Measurements from ENCODE around the gene RHOF. TPM values are rescaled to one million over a fixed set of nuclear protein-coding genes. Genes with fewer than 3 reads are reported as not detected.

RHOF gene
- total RNA-seq, 1 experiment from 2014 or later, result 232 TPM

DNA sequence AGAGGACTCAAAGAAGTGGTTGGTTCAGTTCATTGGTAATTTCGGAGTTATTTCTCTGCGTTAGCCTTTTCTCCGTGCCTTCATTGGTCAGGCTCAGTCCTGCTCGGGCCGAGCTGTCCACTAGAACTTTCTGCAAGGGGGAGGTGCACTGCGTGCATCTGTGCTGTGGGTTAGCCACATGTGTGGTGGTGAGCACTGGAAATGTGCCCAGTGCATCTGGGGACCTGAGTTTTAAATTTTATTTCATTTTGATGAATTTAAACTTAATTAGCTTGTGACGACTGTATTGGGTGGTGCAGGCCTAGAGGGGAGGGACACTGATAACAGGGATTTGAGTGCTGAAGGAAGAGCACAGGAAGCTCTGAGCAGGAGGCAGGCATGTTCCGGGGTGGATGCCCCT, 34.8 kb upstream of the RHOF start:
- Histone ChIP-seq H3K27me3 (ENCODE audit: low read length) (no peaks in the 10 kb centered on the region), H2AFZ (ENCODE audit: low read length) (no peak overlapping the region), H3K4me2 (ENCODE audit: low read length) (no peak overlapping the region), H3K27ac (ENCODE audit: low read length) (no peak overlapping the region), H4K20me1 (ENCODE audit: low read length) (no peaks in the 10 kb centered on the region), H3K9ac (ENCODE audit: low read length) (no peak overlapping the region), H3K4me1 (ENCODE audit: insufficient read depth, low read length) (no peaks in the 10 kb centered on the region), H3K36me3 (ENCODE audit: low read depth, low read length) (peaks cover 42% of the 10 kb centered on the region), H3K79me2 (ENCODE audit: low read length) (no peaks in the 10 kb centered on the region), H3K9me3 (ENCODE audit: low read length) (no peaks in the 10 kb centered on the region), H3F3A (ENCODE audit: low read length, unreplicated experiment) (no peaks in the 10 kb centered on the region), H3K4me3 (ENCODE audit: low read length) (no peak overlapping the region), H3K9me2 (replicated peaks; ENCODE audit: low read length) (no peaks in the 10 kb centered on the region)
- DNase-seq (no peak), ATAC-seq (no peak)
- intact Hi-C loops (cut with micrococcal nuclease), result no loop called here
- TF ChIP-seq, protein P1, sequence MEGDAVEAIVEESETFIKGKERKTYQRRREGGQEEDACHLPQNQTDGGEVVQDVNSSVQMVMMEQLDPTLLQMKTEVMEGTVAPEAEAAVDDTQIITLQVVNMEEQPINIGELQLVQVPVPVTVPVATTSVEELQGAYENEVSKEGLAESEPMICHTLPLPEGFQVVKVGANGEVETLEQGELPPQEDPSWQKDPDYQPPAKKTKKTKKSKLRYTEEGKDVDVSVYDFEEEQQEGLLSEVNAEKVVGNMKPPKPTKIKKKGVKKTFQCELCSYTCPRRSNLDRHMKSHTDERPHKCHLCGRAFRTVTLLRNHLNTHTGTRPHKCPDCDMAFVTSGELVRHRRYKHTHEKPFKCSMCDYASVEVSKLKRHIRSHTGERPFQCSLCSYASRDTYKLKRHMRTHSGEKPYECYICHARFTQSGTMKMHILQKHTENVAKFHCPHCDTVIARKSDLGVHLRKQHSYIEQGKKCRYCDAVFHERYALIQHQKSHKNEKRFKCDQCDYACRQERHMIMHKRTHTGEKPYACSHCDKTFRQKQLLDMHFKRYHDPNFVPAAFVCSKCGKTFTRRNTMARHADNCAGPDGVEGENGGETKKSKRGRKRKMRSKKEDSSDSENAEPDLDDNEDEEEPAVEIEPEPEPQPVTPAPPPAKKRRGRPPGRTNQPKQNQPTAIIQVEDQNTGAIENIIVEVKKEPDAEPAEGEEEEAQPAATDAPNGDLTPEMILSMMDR (conservative IDR thresholded peaks at IDR 0.05; ENCODE audit: low read depth, low read length), result no peak
- TF ChIP-seq EZH2 (IDR thresholded peaks at IDR 0.05; ENCODE audit: low read length, unreplicated experiment) (no peak), EZH2phosphoT487 (IDR thresholded peaks at IDR 0.05; ENCODE audit: borderline replicate concordance, low read length) (no peak)
- BruUV-seq (replicated peaks), result no TSS peak
- ChIA-PET POLR2A (ENCODE audit: unreplicated experiment) (no interaction called here), CTCF (no interaction called here)

DNA sequence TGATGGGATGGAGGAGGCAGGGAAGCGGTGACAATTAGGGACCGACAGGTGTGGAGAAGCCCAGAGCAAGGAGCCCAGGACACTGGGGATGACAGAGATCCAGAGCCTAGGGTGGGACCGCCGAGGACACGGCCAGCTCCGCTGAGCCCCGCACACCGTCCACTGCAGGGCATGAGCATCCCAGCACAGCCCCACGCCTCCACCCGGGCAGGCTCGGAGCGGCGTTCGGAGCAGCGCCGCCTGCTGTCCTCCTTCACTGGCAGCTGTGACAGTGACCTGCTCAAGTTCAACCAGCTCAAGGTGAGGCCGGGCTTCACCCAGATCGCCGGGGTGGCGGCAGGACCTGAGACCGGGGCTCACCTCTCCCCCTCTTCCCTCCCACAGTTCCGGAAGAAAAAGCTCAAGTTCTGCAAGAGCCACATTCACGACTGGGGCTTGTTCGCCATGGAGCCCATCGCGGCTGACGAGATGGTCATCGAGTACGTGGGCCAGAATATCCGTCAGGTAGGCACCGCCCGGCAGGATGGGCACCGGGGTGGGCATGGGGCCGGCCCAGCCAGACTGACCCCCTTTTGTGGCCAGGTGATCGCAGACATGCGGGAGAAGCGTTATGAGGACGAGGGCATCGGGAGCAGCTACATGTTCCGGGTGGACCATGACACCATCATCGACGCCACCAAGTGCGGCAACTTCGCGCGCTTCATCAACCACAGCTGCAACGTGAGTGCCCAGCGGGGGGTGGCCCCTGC, 34.0 kb upstream of the RHOF start:
- H3K79me2 ChIP-seq (ENCODE audit: low read length), result no peaks in the 10 kb centered on the region
- H3K4me3 ChIP-seq (ENCODE audit: low read length), result no peak overlapping the region
- H3K4me2 ChIP-seq (ENCODE audit: low read length), result no peak overlapping the region
- TF ChIP-seq EZH2phosphoT487 (IDR thresholded peaks at IDR 0.05; ENCODE audit: borderline replicate concordance, low read length) (no peak), EZH2 (IDR thresholded peaks at IDR 0.05; ENCODE audit: low read length, unreplicated experiment) (no peak)
- TF ChIP-seq, protein P1 (conservative IDR thresholded peaks at IDR 0.05; ENCODE audit: low read depth, low read length), result no peak
- no peaks in the 10 kb centered on the region for H3K9me2 ChIP-seq (replicated peaks; ENCODE audit: low read length)
- H3K36me3 ChIP-seq (ENCODE audit: low read depth, low read length), result peaks cover 45% of the 10 kb centered on the region
- no peak overlapping the region for H2AFZ ChIP-seq (ENCODE audit: low read length)
- no peak overlapping the region for H3K9ac ChIP-seq (ENCODE audit: low read length)
- H3F3A ChIP-seq (ENCODE audit: low read length, unreplicated experiment), result no peaks in the 10 kb centered on the region
- H3K27me3 ChIP-seq (ENCODE audit: low read length), result no peaks in the 10 kb centered on the region
- H3K27ac ChIP-seq (ENCODE audit: low read length), result no peak overlapping the region
- POLR2A ChIA-PET (ENCODE audit: unreplicated experiment), result no interaction called here
- no TSS peak for BruUV-seq (replicated peaks)
- no peaks in the 10 kb centered on the region for H4K20me1 ChIP-seq (ENCODE audit: low read length)
- intact Hi-C loops (cut with micrococcal nuclease), result no loop called here
- H3K9me3 ChIP-seq (ENCODE audit: low read length), result no peaks in the 10 kb centered on the region
- CTCF ChIA-PET, result interaction anchor here (0.6 kb wide), 1 partner anchor 10 kb away, joined by 3 read pairs; no protein-coding TSS in a partner anchor
- DNase-seq (no peak), ATAC-seq (peak; percentile 12; the same call in 1 of the 2 replicates)
- H3K4me1 ChIP-seq (ENCODE audit: insufficient read depth, low read length), result no peaks in the 10 kb centered on the region

All from PC-3 (cell line).